GM18526 (cell line): Measurements from ENCODE around the gene MACF1.
A peak's percentile ranks its signal among the peaks of the same experiment; 100 is the strongest.

Experiments used
- POLR2A ChIP-seq: IDR thresholded peaks from 3 replicates; pipeline ENCODE4 v1.6.1; 2011; ENCODE audit not compliant: insufficient read length; ENCODE audit errors: extremely low read depth

Gene MACF1

GRCh38 chr1:39394598-39394997 lies 190.1 kb downstream of the MACF1 start:
- TF ChIP-seq POLR2A: no peak

GRCh38 chr1:39395357-39395831 lies 190.9 kb downstream of the MACF1 start:
- no peak for TF ChIP-seq POLR2A

- no peak for TF ChIP-seq POLR2A
Measured at GRCh38 chr1:39396671-39397070, 192.2 kb downstream of the MACF1 start.

- no peak for TF ChIP-seq POLR2A
Measured at GRCh38 chr1:39397487-39397886, 193.0 kb downstream of the MACF1 start.

GRCh38 chr1:39398278-39399021 lies 194.0 kb downstream of the MACF1 start:
- no peak for TF ChIP-seq POLR2A

GRCh38 chr1:39401106-39401505 lies 196.6 kb downstream of the MACF1 start:
- no peak for TF ChIP-seq POLR2A

- TF ChIP-seq POLR2A: no peak
Measured at GRCh38 chr1:39404876-39405275, 200.4 kb downstream of the MACF1 start.

GRCh38 chr1:39405358-39405757 lies 200.9 kb downstream of the MACF1 start:
- no peak for TF ChIP-seq POLR2A

- no peak for TF ChIP-seq POLR2A
Measured at GRCh38 chr1:39406533-39407450, 202.3 kb downstream of the MACF1 start.

GRCh38 chr1:39407510-39407895 lies 203.0 kb downstream of the MACF1 start:
- no peak for TF ChIP-seq POLR2A

GRCh38 chr1:39407896-39408640 lies 203.6 kb downstream of the MACF1 start:
- no peak for TF ChIP-seq POLR2A

GRCh38 chr1:39408641-39409054 lies 204.2 kb downstream of the MACF1 start:
- no peak for TF ChIP-seq POLR2A

- peak; percentile 18 for TF ChIP-seq POLR2A
Measured at GRCh38 chr1:39409055-39409816, 204.7 kb downstream of the MACF1 start.

GRCh38 chr1:39410915-39411436 lies 206.5 kb downstream of the MACF1 start:
- no peak for TF ChIP-seq POLR2A

GRCh38 chr1:39411526-39412478 lies 207.3 kb downstream of the MACF1 start:
- TF ChIP-seq POLR2A: no peak
